HepG2 (cell line): ENCODE data around the gene KAZN. TPM values are rescaled to one million over a fixed set of nuclear protein-coding genes. Genes with fewer than 3 reads are reported as not detected.
A peak's percentile ranks its signal among the peaks of the same experiment; 100 is the strongest.

Experiments
- GFI1 ChIP-seq: sonication (generic); formaldehyde crosslinking; IDR thresholded peaks from 2 replicates; pipeline ENCODE4 v1.5.0; 2020; ENCODE audit warnings: missing genetic modification reagents, mild to moderate bottlenecking, borderline replicate concordance
- MYC ChIP-seq: sonication (generic); formaldehyde crosslinking; IDR thresholded peaks from 2 replicates; pipeline ENCODE4 v1.9.0; 2021; ENCODE audit warnings: missing genetic modification reagents, borderline replicate concordance
- NCOA5 ChIP-seq: sonication (generic); formaldehyde crosslinking; IDR thresholded peaks from 2 replicates; pipeline ENCODE4 v1.4.0; 2020; ENCODE audit warnings: missing genetic modification reagents
- NFE2L1 ChIP-seq: sonication (generic); formaldehyde crosslinking; IDR thresholded peaks from 2 replicates; pipeline ENCODE4 v1.4.0; 2020; ENCODE audit warnings: missing genetic modification reagents, mild to moderate bottlenecking, borderline replicate concordance
- NFIB ChIP-seq: sonication (generic); formaldehyde crosslinking; IDR thresholded peaks from 2 replicates; pipeline ENCODE4 v1.9.0; 2021; ENCODE audit warnings: missing genetic modification reagents, mild to moderate bottlenecking, borderline replicate concordance
- NKX3-1 ChIP-seq: sonication (generic); formaldehyde crosslinking; IDR thresholded peaks from 2 replicates; pipeline ENCODE4 v1.5.0; 2020; ENCODE audit warnings: missing genetic modification reagents
- ONECUT2 ChIP-seq: sonication (generic); formaldehyde crosslinking; IDR thresholded peaks from 2 replicates; pipeline ENCODE4 v1.4.0; 2020; ENCODE audit warnings: missing genetic modification reagents
- PRPF4 ChIP-seq: fragments of 200-400 bp; formaldehyde crosslinking; IDR thresholded peaks from 2 replicates; pipeline ENCODE4 v1.6.1; 2016; ENCODE audit warnings: low read length, low read depth; ENCODE audit not compliant: poor library complexity, severe bottlenecking
- RFXANK ChIP-seq: IDR thresholded peaks from 2 replicates; pipeline ENCODE4 v1.6.1; 2016
- SRSF9 ChIP-seq: fragments of 200-400 bp; formaldehyde crosslinking; IDR thresholded peaks from 2 replicates; pipeline ENCODE4 v1.6.1; 2018; ENCODE audit warnings: borderline replicate concordance, mild to moderate bottlenecking, low read depth, low read length; ENCODE audit not compliant: insufficient read depth, poor library complexity, severe bottlenecking
- TOE1 ChIP-seq: sonication (generic); formaldehyde crosslinking; IDR thresholded peaks from 2 replicates; pipeline ENCODE4 v1.4.0; 2020; ENCODE audit warnings: mild to moderate bottlenecking, missing genetic modification reagents
- TRIM24 ChIP-seq: sonication (generic); formaldehyde crosslinking; IDR thresholded peaks from 2 replicates; pipeline ENCODE4 v1.8.0; 2022; ENCODE audit warnings: mild to moderate bottlenecking, missing genetic modification reagents
- XRCC5 ChIP-seq: fragments of 200-400 bp; formaldehyde crosslinking; optimal IDR thresholded peaks from 2 replicates; pipeline ENCODE3; 2017; ENCODE audit warnings: mild to moderate bottlenecking, low read length
- ZNF431 ChIP-seq: sonication (generic); formaldehyde crosslinking; IDR thresholded peaks from 2 replicates; pipeline ENCODE4 v1.9.0; 2022; ENCODE audit warnings: missing genetic modification reagents, low read depth, mild to moderate bottlenecking, borderline replicate concordance
- ZNF75D ChIP-seq: sonication (generic); formaldehyde crosslinking; IDR thresholded peaks from 2 replicates; pipeline ENCODE4 v1.8.1; 2023; ENCODE audit warnings: missing genetic modification reagents, mild to moderate bottlenecking, borderline replicate concordance
- ZNF839 ChIP-seq: sonication (generic); formaldehyde crosslinking; IDR thresholded peaks from 2 replicates; pipeline ENCODE4 v1.4.0; 2020; ENCODE audit warnings: missing genetic modification reagents, mild to moderate bottlenecking, borderline replicate concordance
- polyA plus RNA-seq, 8 experiments: library from polyadenylated mRNA; depleted of rRNA in 3 of 8; stranded (reverse) in 7 of 8; unstranded in 1 of 8; fragments of >200 nt; fragmentation: Illumina TruSeq in 4 of 8; extraction: Trizol in 4 of 8; gene quantifications; 2 replicates each; pipeline versions ENCODE4 v1.2.1 to v1.2.3, GENCODE V29; 2011 to 2016; ENCODE audit warnings: low read depth in 4 of 8, missing spikeins in 1 of 8, mixed read lengths in 1 of 8; ENCODE audit not compliant: insufficient read depth in 1 of 8
- total RNA-seq, 5 experiments: library from RNA; depleted of rRNA; stranded (reverse); fragments of >200 nt; fragmentation: Illumina TruSeq; extraction: Trizol; gene quantifications; 2 replicates each; pipeline ENCODE4 v1.2.3, GENCODE V29; 2016; ENCODE audit warnings: low read depth in 1 of 5
- TF ChIP-seq, protein P1 (sequence below): sonication (generic); formaldehyde crosslinking; IDR thresholded peaks from 2 replicates; pipeline ENCODE4 v1.9.0; 2021; ENCODE audit warnings: missing genetic modification reagents, mild to moderate bottlenecking, borderline replicate concordance
- TF ChIP-seq, protein P2 (sequence below): sonication (generic); formaldehyde crosslinking; IDR thresholded peaks from 2 replicates; pipeline ENCODE4 v1.4.0; 2020; ENCODE audit warnings: missing genetic modification reagents, borderline replicate concordance
- TF ChIP-seq, protein P3 (sequence below): sonication (generic); formaldehyde crosslinking; IDR thresholded peaks from 2 replicates; pipeline ENCODE4 v1.9.0; 2021; ENCODE audit warnings: missing genetic modification reagents, mild to moderate bottlenecking, borderline replicate concordance
- TF ChIP-seq, protein P4 (sequence below): sonication (generic); formaldehyde crosslinking; IDR thresholded peaks from 2 replicates; pipeline ENCODE4 v1.5.0; 2020; ENCODE audit warnings: missing genetic modification reagents

The KAZN gene
- total and polyA plus RNA-seq, 2 of the 13 experiments (the other 11 are each of a cell fraction or from before 2014, with no cell fraction given) = 10.4 to 13.5 TPM

DNA sequence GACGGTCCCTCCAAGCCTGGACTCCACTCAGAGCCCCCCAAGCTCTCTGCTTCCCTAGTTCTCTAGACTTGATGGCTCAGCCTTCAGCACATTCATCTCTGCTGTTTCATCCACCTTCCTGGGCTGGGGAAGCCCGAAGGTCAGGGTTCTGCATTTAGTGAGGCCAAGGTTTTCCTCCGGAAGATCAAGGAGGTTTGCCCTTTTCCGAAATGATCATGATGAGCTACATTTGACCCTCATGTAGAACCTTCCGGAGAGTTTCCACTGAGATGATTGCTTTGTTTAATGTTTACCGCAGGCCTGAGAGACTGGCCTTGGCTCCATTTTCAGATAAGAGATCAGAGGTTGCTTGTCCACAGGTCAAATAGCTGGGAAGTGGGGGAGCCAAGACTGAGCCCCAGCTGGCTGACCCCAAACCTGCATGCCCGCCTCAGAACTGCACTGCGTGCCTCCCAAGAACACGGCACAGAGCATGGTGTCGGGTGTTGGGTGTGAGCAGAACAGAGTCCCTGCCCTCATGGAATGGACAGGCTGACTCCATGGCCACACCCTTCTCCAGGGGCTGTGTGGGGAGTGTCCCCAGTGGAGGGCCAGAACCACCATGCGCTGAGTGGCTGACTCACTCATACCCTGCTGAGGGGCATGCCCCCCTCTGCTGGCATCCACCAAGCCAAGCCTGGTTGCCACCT, 354.3 kb downstream of the KAZN start (continued):
- TF ChIP-seq NFE2L1 (no peak), NCOA5 (CRISPR knock-in tag) (no peak), GFI1 (CRISPR knock-in tag) (peak; percentile 87), PRPF4 (no peak), ONECUT2 (CRISPR knock-in tag) (peak; percentile 48; the same call in 1 of the 2 replicates), NFIB (CRISPR knock-in tag) (no peak), ZNF75D (CRISPR knock-in tag) (no peak), NKX3-1 (CRISPR knock-in tag) (no peak; the same call in none of the 2 replicates), TRIM24 (CRISPR knock-in tag) (no peak), ZNF839 (no peak), MYC (peak; percentile 87), RFXANK (CRISPR knock-in tag) (0 out of 2 replicates have a peak, but pooled peaks have one; percentile 30), ZNF431 (CRISPR knock-in tag) (no peak), XRCC5 (peak; percentile 20), SRSF9 (no peak), TOE1 (no peak)
- TF ChIP-seq, protein P1, sequence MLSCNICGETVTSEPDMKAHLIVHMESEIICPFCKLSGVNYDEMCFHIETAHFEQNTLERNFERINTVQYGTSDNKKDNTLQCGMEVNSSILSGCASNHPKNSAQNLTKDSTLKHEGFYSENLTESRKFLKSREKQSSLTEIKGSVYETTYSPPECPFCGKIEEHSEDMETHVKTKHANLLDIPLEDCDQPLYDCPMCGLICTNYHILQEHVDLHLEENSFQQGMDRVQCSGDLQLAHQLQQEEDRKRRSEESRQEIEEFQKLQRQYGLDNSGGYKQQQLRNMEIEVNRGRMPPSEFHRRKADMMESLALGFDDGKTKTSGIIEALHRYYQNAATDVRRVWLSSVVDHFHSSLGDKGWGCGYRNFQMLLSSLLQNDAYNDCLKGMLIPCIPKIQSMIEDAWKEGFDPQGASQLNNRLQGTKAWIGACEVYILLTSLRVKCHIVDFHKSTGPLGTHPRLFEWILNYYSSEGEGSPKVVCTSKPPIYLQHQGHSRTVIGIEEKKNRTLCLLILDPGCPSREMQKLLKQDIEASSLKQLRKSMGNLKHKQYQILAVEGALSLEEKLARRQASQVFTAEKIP (CRISPR knock-in tag) = no peak
- TF ChIP-seq, protein P2, sequence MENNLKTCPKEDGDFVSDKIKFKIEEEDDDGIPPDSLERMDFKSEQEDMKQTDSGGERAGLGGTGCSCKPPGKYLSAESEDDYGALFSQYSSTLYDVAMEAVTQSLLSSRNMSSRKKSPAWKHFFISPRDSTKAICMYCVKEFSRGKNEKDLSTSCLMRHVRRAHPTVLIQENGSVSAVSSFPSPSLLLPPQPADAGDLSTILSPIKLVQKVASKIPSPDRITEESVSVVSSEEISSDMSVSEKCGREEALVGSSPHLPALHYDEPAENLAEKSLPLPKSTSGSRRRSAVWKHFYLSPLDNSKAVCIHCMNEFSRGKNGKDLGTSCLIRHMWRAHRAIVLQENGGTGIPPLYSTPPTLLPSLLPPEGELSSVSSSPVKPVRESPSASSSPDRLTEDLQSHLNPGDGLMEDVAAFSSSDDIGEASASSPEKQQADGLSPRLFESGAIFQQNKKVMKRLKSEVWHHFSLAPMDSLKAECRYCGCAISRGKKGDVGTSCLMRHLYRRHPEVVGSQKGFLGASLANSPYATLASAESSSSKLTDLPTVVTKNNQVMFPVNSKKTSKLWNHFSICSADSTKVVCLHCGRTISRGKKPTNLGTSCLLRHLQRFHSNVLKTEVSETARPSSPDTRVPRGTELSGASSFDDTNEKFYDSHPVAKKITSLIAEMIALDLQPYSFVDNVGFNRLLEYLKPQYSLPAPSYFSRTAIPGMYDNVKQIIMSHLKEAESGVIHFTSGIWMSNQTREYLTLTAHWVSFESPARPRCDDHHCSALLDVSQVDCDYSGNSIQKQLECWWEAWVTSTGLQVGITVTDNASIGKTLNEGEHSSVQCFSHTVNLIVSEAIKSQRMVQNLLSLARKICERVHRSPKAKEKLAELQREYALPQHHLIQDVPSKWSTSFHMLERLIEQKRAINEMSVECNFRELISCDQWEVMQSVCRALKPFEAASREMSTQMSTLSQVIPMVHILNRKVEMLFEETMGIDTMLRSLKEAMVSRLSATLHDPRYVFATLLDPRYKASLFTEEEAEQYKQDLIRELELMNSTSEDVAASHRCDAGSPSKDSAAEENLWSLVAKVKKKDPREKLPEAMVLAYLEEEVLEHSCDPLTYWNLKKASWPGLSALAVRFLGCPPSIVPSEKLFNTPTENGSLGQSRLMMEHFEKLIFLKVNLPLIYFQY (CRISPR knock-in tag) = no peak; the same call in 1 of the 2 replicates
- TF ChIP-seq, protein P3, sequence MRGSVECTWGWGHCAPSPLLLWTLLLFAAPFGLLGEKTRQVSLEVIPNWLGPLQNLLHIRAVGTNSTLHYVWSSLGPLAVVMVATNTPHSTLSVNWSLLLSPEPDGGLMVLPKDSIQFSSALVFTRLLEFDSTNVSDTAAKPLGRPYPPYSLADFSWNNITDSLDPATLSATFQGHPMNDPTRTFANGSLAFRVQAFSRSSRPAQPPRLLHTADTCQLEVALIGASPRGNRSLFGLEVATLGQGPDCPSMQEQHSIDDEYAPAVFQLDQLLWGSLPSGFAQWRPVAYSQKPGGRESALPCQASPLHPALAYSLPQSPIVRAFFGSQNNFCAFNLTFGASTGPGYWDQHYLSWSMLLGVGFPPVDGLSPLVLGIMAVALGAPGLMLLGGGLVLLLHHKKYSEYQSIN = no peak
- TF ChIP-seq, protein P4, sequence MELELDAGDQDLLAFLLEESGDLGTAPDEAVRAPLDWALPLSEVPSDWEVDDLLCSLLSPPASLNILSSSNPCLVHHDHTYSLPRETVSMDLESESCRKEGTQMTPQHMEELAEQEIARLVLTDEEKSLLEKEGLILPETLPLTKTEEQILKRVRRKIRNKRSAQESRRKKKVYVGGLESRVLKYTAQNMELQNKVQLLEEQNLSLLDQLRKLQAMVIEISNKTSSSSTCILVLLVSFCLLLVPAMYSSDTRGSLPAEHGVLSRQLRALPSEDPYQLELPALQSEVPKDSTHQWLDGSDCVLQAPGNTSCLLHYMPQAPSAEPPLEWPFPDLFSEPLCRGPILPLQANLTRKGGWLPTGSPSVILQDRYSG (CRISPR knock-in tag) = peak; percentile 75; the same call in 1 of the 2 replicates
